A549 (cell line): ENCODE data around the gene SHH.

Experiments
- CEBPB ChIP-seq, 2 experiments: fragments of >200 bp in 1 of 2; sonication (Bioruptor Twin) in 1 of 2; formaldehyde crosslinking in 1 of 2; IDR thresholded peaks; 2 replicates each; pipeline ENCODE4 v1.6.1; 2012 to 2016
- EP300 ChIP-seq, 2 experiments: fragments of >200 bp; sonication (Bioruptor Twin); formaldehyde crosslinking; IDR thresholded peaks; 2 replicates in 1 of 2; 3 replicates in 1 of 2; pipeline ENCODE4 v1.6.1; 2016 to 2017
- ESRRA ChIP-seq: fragments of 150-350 bp; IDR thresholded peaks from 2 replicates; pipeline ENCODE4 v1.6.1; 2014; ENCODE audit warnings: mild to moderate bottlenecking, low read length, borderline replicate concordance
- JUN ChIP-seq, 2 experiments: fragments of >200 bp; sonication (Bioruptor Twin); formaldehyde crosslinking; IDR thresholded peaks; 2 replicates in 1 of 2; 3 replicates in 1 of 2; pipeline ENCODE4 v1.6.1; 2016 to 2017
- POLR2A ChIP-seq: IDR thresholded peaks from 2 replicates; pipeline ENCODE4 v1.6.1; 2012; ENCODE audit warnings: mild to moderate bottlenecking, low read length
- POLR2AphosphoS2 ChIP-seq: conservative IDR thresholded peaks from 2 replicates; pipeline ENCODE4 v1.6.1; 2012; ENCODE audit warnings: low read length, improper control_type of control experiment, inconsistent platforms
- RAD21 ChIP-seq, 2 experiments: fragments of >200 bp in 1 of 2; sonication (Bioruptor Twin) in 1 of 2; formaldehyde crosslinking in 1 of 2; IDR thresholded peaks in 1 of 2; conservative IDR thresholded peaks in 1 of 2; 2 replicates in 1 of 2; 3 replicates in 1 of 2; pipeline ENCODE4 v1.6.1; 2012 to 2018; ENCODE audit warnings: inconsistent platforms in 1 of 2
- RCOR1 ChIP-seq: fragments of 150-350 bp; IDR thresholded peaks from 2 replicates; pipeline ENCODE4 v1.6.1; 2014; ENCODE audit warnings: antibody characterized with exemption, low read length, low read depth
- TP53 ChIP-seq: fragments of 250-450 bp; sonication (Bioruptor Pico); IDR thresholded peaks from 2 replicates; pipeline ENCODE4 v1.5.0; 2021; ENCODE audit warnings: mild to moderate bottlenecking, moderate library complexity
- TF ChIP-seq, protein P1 (sequence below): IDR thresholded peaks from 2 replicates; pipeline ENCODE4 v1.6.1; 2012
- TF ChIP-seq, protein P2 (sequence below): fragments of >200 bp; sonication (Bioruptor Twin); formaldehyde crosslinking; IDR thresholded peaks from 3 replicates; pipeline ENCODE4 v1.5.1; 2016
- TF ChIP-seq, protein P3 (sequence below): fragments of >200 bp; sonication (Bioruptor Twin); formaldehyde crosslinking; IDR thresholded peaks from 3 replicates; pipeline ENCODE4 v1.6.1; 2016

DNA sequence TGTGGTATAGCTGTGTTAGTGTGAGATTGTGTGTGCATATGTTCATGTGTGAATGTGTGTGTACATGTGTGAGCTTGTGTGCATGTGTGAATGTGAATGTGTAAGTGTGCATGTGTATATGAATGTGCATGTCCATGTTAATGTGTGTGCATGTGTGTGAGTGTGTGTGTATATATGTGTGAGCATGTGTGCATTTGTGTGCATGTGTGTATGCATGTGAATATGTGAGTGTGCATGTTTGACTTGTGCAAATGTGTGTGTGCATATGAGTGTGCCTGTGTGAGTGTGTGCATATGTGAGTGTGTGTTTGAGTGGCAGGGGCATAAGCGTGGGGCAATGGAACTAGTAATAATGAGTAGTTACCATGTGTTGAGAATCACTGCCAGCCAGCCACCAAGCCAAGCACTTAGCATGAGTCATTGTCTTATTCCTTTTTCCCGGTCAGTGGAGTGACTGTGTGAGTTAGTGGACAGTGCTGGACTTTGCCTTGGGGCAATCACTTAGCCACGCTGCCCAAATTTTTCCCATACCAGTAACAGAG is 46.3 kb upstream of the SHH start:
- no peak for TF ChIP-seq POLR2A
- TF ChIP-seq, protein P1, sequence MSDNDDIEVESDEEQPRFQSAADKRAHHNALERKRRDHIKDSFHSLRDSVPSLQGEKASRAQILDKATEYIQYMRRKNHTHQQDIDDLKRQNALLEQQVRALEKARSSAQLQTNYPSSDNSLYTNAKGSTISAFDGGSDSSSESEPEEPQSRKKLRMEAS = peak; percentile 75
- no peak for TF ChIP-seq ESRRA
- TF ChIP-seq, protein P2, sequence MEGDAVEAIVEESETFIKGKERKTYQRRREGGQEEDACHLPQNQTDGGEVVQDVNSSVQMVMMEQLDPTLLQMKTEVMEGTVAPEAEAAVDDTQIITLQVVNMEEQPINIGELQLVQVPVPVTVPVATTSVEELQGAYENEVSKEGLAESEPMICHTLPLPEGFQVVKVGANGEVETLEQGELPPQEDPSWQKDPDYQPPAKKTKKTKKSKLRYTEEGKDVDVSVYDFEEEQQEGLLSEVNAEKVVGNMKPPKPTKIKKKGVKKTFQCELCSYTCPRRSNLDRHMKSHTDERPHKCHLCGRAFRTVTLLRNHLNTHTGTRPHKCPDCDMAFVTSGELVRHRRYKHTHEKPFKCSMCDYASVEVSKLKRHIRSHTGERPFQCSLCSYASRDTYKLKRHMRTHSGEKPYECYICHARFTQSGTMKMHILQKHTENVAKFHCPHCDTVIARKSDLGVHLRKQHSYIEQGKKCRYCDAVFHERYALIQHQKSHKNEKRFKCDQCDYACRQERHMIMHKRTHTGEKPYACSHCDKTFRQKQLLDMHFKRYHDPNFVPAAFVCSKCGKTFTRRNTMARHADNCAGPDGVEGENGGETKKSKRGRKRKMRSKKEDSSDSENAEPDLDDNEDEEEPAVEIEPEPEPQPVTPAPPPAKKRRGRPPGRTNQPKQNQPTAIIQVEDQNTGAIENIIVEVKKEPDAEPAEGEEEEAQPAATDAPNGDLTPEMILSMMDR = no peak
- TF ChIP-seq POLR2AphosphoS2 = no peak
- no peak for TF ChIP-seq RCOR1
- TF ChIP-seq, protein P3, sequence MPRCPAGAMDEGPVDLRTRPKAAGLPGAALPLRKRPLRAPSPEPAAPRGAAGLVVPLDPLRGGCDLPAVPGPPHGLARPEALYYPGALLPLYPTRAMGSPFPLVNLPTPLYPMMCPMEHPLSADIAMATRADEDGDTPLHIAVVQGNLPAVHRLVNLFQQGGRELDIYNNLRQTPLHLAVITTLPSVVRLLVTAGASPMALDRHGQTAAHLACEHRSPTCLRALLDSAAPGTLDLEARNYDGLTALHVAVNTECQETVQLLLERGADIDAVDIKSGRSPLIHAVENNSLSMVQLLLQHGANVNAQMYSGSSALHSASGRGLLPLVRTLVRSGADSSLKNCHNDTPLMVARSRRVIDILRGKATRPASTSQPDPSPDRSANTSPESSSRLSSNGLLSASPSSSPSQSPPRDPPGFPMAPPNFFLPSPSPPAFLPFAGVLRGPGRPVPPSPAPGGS = no peak
- TF ChIP-seq RAD21 (conservative IDR thresholded peaks at IDR 0.05 in 1 of 2, IDR thresholded peaks at IDR 0.05 in 1 of 2) = peak; percentile 9 to 31; a peak in 1 of 5 replicates
- TF ChIP-seq CEBPB (IDR thresholded peaks at IDR 0.05) = peak in 1 of 2 experiments; percentile 50; a peak in 2 of 4 replicates
- TF ChIP-seq TP53 = no peak
- peak; percentile 43 to 65; a peak in 4 of 5 replicates for TF ChIP-seq JUN (IDR thresholded peaks at IDR 0.05)
- TF ChIP-seq EP300 (IDR thresholded peaks at IDR 0.05) = peak; percentile 69 to 76; a peak in 3 of 5 replicates
